GM12891 (cell line): ENCODE data around the gene CCT5.

ENCODE experiments used
- DNase-seq: peaks from one replicate; pipeline ENCODE4 v3.0.0; 2011; ENCODE audit warnings: low spot score; ENCODE audit not compliant: insufficient read length
- FAIRE-seq: peaks from 2 replicates; lab custom pipeline; 2011; peaks lifted over from hg19 to GRCh38; lab: Jason Lieb, UNC
- PAX5 ChIP-seq: IDR thresholded peaks from 2 replicates; pipeline ENCODE4 v1.6.1; 2011; ENCODE audit warnings: low read length, moderate library complexity, mild to moderate bottlenecking; ENCODE audit not compliant: insufficient read depth, severe bottlenecking
- POLR2A ChIP-seq: IDR thresholded peaks from 2 replicates; pipeline ENCODE4 v1.6.1; 2011; ENCODE audit warnings: low read depth, low read length, control low read depth
- POLR2AphosphoS5 ChIP-seq: IDR thresholded peaks from 2 replicates; pipeline ENCODE4 v1.6.1; 2011; ENCODE audit warnings: low read depth, low read length, control low read depth
- POU2F2 ChIP-seq: IDR thresholded peaks from 2 replicates; pipeline ENCODE4 v1.6.1; 2011; ENCODE audit warnings: low read depth, mild to moderate bottlenecking, control low read depth, low read length, moderate library complexity
- SPI1 ChIP-seq: IDR thresholded peaks from 2 replicates; pipeline ENCODE4 v1.6.1; 2011; ENCODE audit warnings: low read depth, low read length, control low read depth
- TAF1 ChIP-seq: IDR thresholded peaks from 2 replicates; pipeline ENCODE4 v1.6.1; 2011; ENCODE audit warnings: low read depth, low read length, control low read depth

The CCT5 gene

DNA sequence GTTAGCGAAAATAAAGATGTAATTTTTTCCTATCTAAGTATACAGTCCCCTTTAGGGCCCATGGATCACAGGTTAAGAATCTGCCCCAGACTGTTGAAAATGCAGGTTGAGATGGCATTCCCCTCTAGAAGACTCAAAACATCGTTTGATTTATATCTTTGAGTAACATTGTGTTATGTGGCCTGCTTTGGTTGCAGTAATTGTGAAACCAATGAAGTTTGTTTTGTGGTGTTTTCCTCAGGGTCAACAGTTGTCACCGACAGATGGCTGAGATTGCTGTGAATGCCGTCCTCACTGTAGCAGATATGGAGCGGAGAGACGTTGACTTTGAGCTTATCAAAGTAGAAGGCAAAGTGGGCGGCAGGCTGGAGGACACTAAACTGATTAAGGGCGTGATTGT is 7.8 kb downstream of the CCT5 start:
- TF ChIP-seq SPI1 (no peak), POU2F2 (no peak)
- DNase-seq (no peak), FAIRE-seq (no peak)

DNA sequence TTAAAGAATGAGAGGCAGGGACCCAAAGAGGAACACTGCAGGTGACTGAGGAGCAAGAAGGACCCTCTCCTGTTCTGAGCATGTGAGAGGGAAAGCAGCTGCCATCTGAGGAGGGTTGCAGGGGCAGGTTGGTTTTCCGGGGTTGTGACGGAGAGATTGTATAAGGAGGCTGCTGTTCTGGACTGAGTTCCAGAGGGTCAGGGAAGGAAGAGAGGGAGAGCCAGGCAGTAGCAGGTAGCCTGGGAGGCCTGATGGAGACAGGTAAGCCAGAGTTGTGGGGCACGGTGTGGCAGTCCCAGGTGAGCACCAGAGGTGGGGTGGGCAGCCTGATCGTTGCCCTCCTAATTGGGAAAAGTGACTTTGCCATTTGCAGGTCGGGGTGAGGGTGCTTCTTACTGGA is 9.8 kb downstream of the CCT5 start:
- DNase-seq (no peak), FAIRE-seq (no peak)
- 0 out of 2 replicates have a peak, but pooled peaks have one; percentile 23 for TF ChIP-seq POLR2A
- TF ChIP-seq SPI1, result no peak
- TF ChIP-seq TAF1, result no peak
- TF ChIP-seq POU2F2, result no peak

DNA sequence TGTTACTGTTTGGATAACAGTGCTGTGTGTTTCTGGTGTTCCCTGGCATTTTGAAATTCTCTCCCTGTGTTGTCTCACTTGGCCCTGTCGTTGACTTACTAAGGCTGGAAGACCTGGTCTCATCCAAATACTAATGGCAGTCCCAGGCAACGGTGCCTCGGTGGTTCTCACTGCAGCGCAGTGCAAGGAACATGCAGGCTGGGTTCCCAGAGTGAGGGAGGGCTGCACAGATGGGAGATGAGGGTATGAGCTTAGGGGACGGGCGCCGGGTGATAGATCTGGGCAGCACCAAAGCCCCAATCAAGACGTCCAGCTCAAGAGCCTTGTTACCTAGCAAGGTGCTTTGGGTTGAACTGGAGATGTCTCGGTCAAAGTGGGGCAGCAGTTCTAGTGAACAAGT is 11.0 kb downstream of the CCT5 start:
- TF ChIP-seq POLR2AphosphoS5 (no peak), POU2F2 (no peak), TAF1 (no peak), PAX5 (no peak), SPI1 (no peak), POLR2A (no peak)
- FAIRE-seq (no peak), DNase-seq (no peak)

DNA sequence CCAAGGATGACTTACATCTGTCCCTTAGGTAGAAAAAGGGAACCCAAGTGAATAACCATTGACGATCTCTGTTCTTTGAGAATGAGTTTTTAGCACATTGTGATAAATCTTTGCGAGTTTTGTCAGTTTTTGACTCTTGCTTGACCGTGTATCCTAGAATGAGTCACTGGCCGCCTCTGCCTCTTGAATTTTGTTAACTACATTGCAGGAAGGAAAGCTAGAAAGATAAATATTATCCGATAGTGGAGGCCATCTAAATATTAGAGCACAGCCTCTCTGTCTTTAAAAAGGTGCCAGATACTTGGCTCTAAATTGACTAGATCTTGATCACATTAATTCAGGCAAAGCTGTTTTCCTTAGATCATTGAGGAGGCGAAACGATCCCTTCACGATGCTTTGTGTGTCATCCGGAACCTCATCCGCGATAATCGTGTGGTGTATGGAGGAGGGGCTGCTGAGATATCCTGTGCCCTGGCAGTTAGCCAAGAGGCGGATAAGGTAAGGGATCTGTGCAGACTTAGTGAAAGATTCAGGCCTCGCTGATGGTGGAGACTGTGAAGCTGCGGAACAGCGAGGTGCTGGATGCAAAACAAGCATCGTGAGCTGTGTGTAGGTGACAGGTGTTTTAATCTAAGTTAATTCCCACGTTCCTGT is 12.2 kb downstream of the CCT5 start:
- no peak for TF ChIP-seq POU2F2
- no peak for TF ChIP-seq TAF1
- TF ChIP-seq POLR2A, result no peak
- TF ChIP-seq PAX5, result no peak
- TF ChIP-seq SPI1, result no peak
- no peak for TF ChIP-seq POLR2AphosphoS5
- DNase-seq (no peak), FAIRE-seq (no peak)

DNA sequence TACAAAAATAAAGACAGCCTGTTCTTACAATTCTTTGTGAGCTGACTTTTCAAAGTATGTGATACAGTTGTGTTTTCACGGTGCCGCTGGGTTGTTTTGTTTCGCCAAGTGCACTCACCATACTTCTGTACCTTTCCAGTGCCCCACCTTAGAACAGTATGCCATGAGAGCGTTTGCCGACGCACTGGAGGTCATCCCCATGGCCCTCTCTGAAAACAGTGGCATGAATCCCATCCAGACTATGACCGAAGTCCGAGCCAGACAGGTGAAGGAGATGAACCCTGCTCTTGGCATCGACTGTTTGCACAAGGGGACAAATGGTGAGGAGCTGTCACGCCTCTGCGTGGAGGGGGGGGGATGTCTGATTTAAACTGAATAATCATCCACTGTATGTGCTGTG is 12.9 kb downstream of the CCT5 start:
- no peak for FAIRE-seq
- no peak for DNase-seq
- TF ChIP-seq POLR2A (no peak), SPI1 (no peak), POLR2AphosphoS5 (no peak), PAX5 (no peak), TAF1 (no peak), POU2F2 (no peak)

DNA sequence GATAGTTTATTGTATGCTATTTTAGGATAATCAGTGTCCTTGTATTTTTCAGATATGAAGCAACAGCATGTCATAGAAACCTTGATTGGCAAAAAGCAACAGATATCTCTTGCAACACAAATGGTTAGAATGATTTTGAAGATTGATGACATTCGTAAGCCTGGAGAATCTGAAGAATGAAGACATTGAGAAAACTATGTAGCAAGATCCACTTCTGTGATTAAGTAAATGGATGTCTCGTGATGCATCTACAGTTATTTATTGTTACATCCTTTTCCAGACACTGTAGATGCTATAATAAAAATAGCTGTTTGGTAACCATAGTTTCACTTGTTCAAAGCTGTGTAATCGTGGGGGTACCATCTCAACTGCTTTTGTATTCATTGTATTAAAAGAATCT is 14.5 kb downstream of the CCT5 start:
- TF ChIP-seq TAF1, result no peak
- no peak for TF ChIP-seq POLR2AphosphoS5
- no peak for TF ChIP-seq POLR2A
- no peak for TF ChIP-seq SPI1
- DNase-seq (no peak), FAIRE-seq (no peak)

DNA sequence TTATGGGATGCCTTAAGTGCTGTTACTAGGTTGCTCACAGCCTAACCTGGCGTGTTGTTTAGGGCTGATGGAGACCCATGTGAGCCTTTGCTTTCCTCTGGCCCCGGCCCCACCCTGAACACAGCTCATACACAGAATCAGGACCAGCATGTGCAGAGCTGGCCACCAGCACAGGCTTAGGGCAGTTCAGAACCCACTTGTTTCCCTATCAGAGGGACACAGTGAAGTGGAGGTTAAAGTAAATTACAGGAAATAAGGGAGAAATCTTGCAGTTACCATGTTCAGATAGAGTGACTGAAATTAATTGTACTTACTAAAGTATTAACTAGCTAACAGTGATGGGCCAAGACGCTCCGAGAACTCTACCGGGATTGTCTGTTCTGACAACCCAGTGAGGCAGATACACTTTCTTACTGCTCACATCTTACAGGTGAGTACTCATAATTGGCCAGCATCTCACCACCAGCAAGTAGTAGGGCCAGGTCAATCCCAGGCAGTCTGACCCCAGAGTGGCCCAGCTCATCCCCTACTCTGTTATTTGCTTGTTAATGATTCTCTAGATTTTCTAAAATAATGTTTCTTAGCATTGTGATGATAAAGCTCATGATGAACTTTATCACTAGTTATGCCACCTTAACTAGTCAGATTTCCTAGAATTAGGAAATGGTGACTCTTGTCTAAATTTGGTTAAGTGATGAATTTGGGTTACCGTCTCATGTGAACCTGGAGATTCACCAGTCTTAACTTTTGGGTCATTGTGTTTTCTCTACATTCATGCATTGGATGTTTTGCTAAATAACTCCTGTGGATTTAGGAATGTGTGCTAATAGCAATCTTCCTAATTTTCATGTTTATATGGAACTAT is 15.4 kb downstream of the CCT5 start:
- no peak for DNase-seq
- no peak for FAIRE-seq
- TF ChIP-seq POLR2AphosphoS5 (peak; percentile 67), POLR2A (peak; percentile 75), POU2F2 (peak; percentile 64; the same call in 1 of the 2 replicates), PAX5 (no peak)

DNA sequence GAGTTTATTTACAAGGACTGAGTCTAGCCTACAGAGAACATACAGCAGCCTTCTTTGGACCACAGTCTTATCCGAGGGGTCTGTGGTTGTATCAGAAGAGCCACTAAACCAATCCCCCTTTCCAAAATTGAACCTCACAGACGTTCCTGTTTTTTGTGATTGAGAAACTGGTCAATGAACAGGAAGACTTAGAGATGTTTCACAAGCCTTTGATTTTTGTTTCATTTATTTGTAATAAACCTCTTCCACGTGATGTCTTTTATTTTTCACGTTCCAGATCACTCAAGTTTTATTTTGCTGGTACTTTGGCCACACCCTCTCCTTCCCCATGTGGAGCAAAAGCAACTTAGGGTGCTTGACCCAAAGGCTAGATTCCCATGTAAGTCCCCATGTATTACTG is 16.1 kb downstream of the CCT5 start:
- FAIRE-seq (no peak), DNase-seq (no peak)
- TF ChIP-seq PAX5 (no peak), POU2F2 (no peak), TAF1 (no peak), POLR2A (no peak; the same call in 1 of the 2 replicates), POLR2AphosphoS5 (no peak; the same call in 1 of the 2 replicates), SPI1 (no peak)

DNA sequence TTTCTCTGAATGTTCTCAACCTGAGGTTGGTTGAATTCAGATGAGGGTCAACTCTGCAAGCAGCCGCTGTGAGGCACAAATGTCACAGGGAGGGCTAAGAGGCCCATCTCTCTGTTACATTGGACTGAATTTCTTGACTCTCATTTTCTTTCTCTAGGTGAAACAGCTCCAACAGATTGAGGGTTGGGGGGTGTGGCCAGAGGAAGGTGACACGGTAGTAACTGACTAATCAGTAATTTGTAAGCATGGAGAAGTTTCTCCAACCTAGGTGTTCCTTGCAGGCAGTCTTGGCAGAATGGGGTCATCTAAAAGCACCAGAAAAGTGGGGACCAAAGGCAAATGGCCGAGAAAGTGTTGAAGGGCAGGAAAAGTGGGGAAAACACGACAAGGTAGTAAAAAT is 16.8 kb downstream of the CCT5 start:
- TF ChIP-seq POLR2AphosphoS5 (no peak), PAX5 (no peak), SPI1 (no peak), POLR2A (no peak), POU2F2 (no peak), TAF1 (no peak)
- DNase-seq (no peak), FAIRE-seq (no peak)

DNA sequence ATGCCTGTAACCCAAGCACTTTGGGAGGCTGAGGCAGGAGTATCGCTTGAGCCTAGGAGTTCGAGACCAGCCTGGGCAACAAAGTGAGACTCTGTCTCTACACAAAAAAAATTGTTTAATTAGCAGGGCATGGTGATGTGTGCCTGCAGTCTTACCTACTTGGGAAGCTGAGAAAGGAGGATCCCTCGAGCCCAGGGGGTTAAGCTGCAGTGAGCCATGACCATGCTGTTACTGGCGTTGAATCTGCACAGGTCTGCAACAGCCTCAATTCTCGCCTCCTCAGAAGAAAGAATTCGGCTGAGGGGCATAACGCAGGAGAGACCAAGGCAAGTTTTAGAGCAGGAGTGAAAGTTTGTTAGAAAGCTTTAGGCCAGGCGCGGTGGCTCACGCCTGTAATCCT is 18.0 kb downstream of the CCT5 start:
- TF ChIP-seq SPI1 (no peak), POU2F2 (no peak), TAF1 (no peak), POLR2A (no peak), PAX5 (no peak), POLR2AphosphoS5 (no peak)
- no peak for FAIRE-seq
- no peak for DNase-seq
